Transverse colon (tissue), 4 donors: ENCODE data around the gene CCM2L. TPM values are rescaled to one million over a fixed set of nuclear protein-coding genes. Genes with fewer than 3 reads are reported as not detected.

Experiments
- DNase-seq: peaks from one replicate; pipeline ENCODE4 v3.0.0-alpha.2; 2019
- H3K27ac ChIP-seq, 4 donors: fragments of 200-600 bp; sonication (generic); 2 replicates each; pipeline ENCODE4 v1.5.1; 2016 to 2018; ENCODE audit warnings: inconsistent platforms in 4 of 4
- H3K27me3 ChIP-seq: fragments of 200-600 bp; sonication (generic); 2 replicates; pipeline ENCODE4 v1.5.1; 2017; ENCODE audit warnings: inconsistent platforms
- H3K36me3 ChIP-seq, 4 donors: fragments of 200-600 bp; sonication (generic); 2 replicates each; pipeline ENCODE4 v1.5.1; 2017 to 2019; ENCODE audit warnings: inconsistent platforms in 4 of 4
- H3K4me1 ChIP-seq, 4 donors: fragments of 200-600 bp; sonication (generic); 2 replicates each; pipeline ENCODE4 v1.5.1; 2017 to 2020; ENCODE audit warnings: inconsistent platforms in 4 of 4
- H3K4me3 ChIP-seq, 4 donors: fragments of 200-600 bp; sonication (generic); 1 replicate in 1 of 4; 2 replicates in 3 of 4; pipeline versions ENCODE4 v1.5.1 to v1.6.1; 2017 to 2019; ENCODE audit warnings: inconsistent platforms in 4 of 4
- H3K9me3 ChIP-seq, 2 donors: fragments of 200-600 bp; sonication (generic); 2 replicates each; pipeline ENCODE4 v1.5.1; 2017 to 2019; ENCODE audit warnings: inconsistent platforms in 2 of 2
- CTCF ChIP-seq, 5 experiments: fragments of 200-600 bp in 3 of 5; fragments of 450-650 bp in 2 of 5; sonication (generic) in 3 of 5; IDR thresholded peaks; 1 replicate in 2 of 5; 2 replicates in 3 of 5; pipeline ENCODE4 v1.5.1; 2016 to 2017; ENCODE audit warnings: antibody characterized with exemption in 5 of 5, inconsistent platforms in 3 of 5, mild to moderate bottlenecking in 2 of 5, moderate library complexity in 1 of 5
- EP300 ChIP-seq: sonication (generic); formaldehyde crosslinking; IDR thresholded peaks from one replicate; pipeline ENCODE4 v1.6.1; 2017; ENCODE audit warnings: antibody characterized with exemption, low read depth
- POLR2A ChIP-seq: fragments of 450-650 bp; IDR thresholded peaks from one replicate; pipeline ENCODE4 v1.6.1; 2016; ENCODE audit warnings: antibody characterized with exemption, mild to moderate bottlenecking, moderate library complexity
- POLR2AphosphoS5 ChIP-seq, 3 donors: sonication (generic); formaldehyde crosslinking; IDR thresholded peaks; one replicate each; pipeline ENCODE4 v1.6.1; 2016; ENCODE audit warnings: antibody characterized with exemption in 3 of 3
- WGBS, 2 donors: methylation state at CpG; one replicate each; pipeline ENCODE4 v1.1.5; 2018; ENCODE audit warnings: low coverage in 1 of 2; 5-methylcytosine and 5-hydroxymethylcytosine counted together
- in situ Hi-C, 4 donors: fragments of 200-750 bp; cut with MboI; loops; one replicate each; pipeline versions ENCODE4 v1.15.0 to v1.15.1; 2017; ENCODE audit warnings: low sequenced_read_pairs in 3 of 4, low pct_ligation_motif_present in 1 of 4, low pct_unique_long_range_greater_than_20kb in 1 of 4
- intact Hi-C: fragments of 100-400 bp; cut with DNase I; formaldehyde crosslinking; loops from one replicate; pipeline ENCODE4 v1.15.1; 2023; ENCODE audit warnings: low total_unique reads
- total RNA-seq, 4 donors: library from RNA; depleted of rRNA; stranded (reverse); fragments of >200 nt; gene quantifications; one replicate each; pipeline ENCODE4 v1.1.0, GENCODE V29; 2016

The CCM2L gene
- total RNA-seq, 4 donors from 2014 or later: 1.7 to 4.9 (median 3.0) TPM

- Histone ChIP-seq H3K4me3 (no peak overlapping the region), H3K27me3 (peaks cover 95% of the 10 kb centered on the region), H3K9me3 (no peaks in the 10 kb centered on the region), H3K36me3 (no peaks in the 10 kb centered on the region), H3K27ac (no peak overlapping the region), H3K4me1 (peaks cover 0 to 16% (median 12%) of the 10 kb centered on the region in 4 donors)
- intact Hi-C loops: no loop called here
- no peak for DNase-seq
- TF ChIP-seq POLR2AphosphoS5 (IDR thresholded peaks at IDR 0.05): no peak
- no peak for TF ChIP-seq CTCF (IDR thresholded peaks at IDR 0.05)
- no peak for TF ChIP-seq POLR2A
- no peak for TF ChIP-seq EP300
- in situ Hi-C loops: no loop called here
- WGBS, 2 donors: 74 to 84% methylated on average over 2 to 4 of the region's 4 CpGs
These were observed 10.9 kb downstream of the CCM2L start for GRCh38 chr20:32021091-32021490.

- intact Hi-C loops: no loop called here
- no peak overlapping the region for H3K4me3 ChIP-seq
- H3K27ac ChIP-seq: no peak overlapping the region
- no peaks in the 10 kb centered on the region for H3K4me1 ChIP-seq
- DNase-seq: no peak
- WGBS, 2 donors: 78% methylated on average over 6 of the region's 6 CpGs; no CpG with 5 or more reads in 1 of the 2 donors
- in situ Hi-C loops: no loop called here
- no peaks in the 10 kb centered on the region for H3K9me3 ChIP-seq
- H3K36me3 ChIP-seq: no peaks in the 10 kb centered on the region
- peaks cover 68% of the 10 kb centered on the region for H3K27me3 ChIP-seq
- TF ChIP-seq CTCF (IDR thresholded peaks at IDR 0.05) (no peak), POLR2AphosphoS5 (IDR thresholded peaks at IDR 0.05) (no peak), POLR2A (no peak), EP300 (no peak)
These were observed 14.6 kb downstream of the CCM2L start for GRCh38 chr20:32024683-32025295.

GRCh38 chr20:32027643-32028042 lies 17.4 kb downstream of the CCM2L start:
- Histone ChIP-seq H3K4me1 (peaks cover 0 to 12% (median 8%) of the 10 kb centered on the region in 4 donors), H3K27me3 (peaks cover 62% of the 10 kb centered on the region), H3K9me3 (no peaks in the 10 kb centered on the region), H3K4me3 (no peak overlapping the region), H3K27ac (no peak overlapping the region), H3K36me3 (no peaks in the 10 kb centered on the region)
- intact Hi-C loops: no loop called here
- no peak for DNase-seq
- WGBS, 2 donors: 84 to 87% methylated on average over 3 of the region's 3 CpGs
- in situ Hi-C loops: no loop called here
- TF ChIP-seq POLR2A: no peak
- no peak for TF ChIP-seq CTCF (IDR thresholded peaks at IDR 0.05)
- TF ChIP-seq EP300: no peak
- no peak for TF ChIP-seq POLR2AphosphoS5 (IDR thresholded peaks at IDR 0.05)

GRCh38 chr20:32028647-32029372 lies 18.6 kb downstream of the CCM2L start:
- Histone ChIP-seq H3K9me3 (no peaks in the 10 kb centered on the region), H3K27ac (no peak overlapping the region), H3K4me3 (no peak overlapping the region), H3K4me1 (peaks cover 0 to 12% (median 8%) of the 10 kb centered on the region in 4 donors), H3K27me3 (peaks cover 62% of the 10 kb centered on the region), H3K36me3 (no peaks in the 10 kb centered on the region)
- DNase-seq: no peak
- in situ Hi-C loops (no loop called here), intact Hi-C loops (no loop called here)
- 67 to 90% methylated on average over 3 to 12 of the region's 12 CpGs for WGBS, 2 donors
- TF ChIP-seq POLR2AphosphoS5 (IDR thresholded peaks at IDR 0.05) (no peak), CTCF (IDR thresholded peaks at IDR 0.05) (no peak), EP300 (no peak), POLR2A (no peak)
